GM21423 (cell line): ENCODE results near the gene RIMS4.
"Not testable (repeated sequence)": the region's sequence is repeated elsewhere in the genome, so short reads cannot be mapped to it uniquely, and the experiment has no call there.

ENCODE experiments used
- ATAC-seq: cut with Tn5 transposase; IDR thresholded peaks from one replicate; pipeline ENCODE4 v1.9.1; 2021; ENCODE audit warnings: mild to moderate bottlenecking, moderate library complexity; ENCODE audit not compliant: unreplicated experiment

The RIMS4 gene

GRCh38 chr20:44830995-44831394 lies 20.6 kb upstream of the RIMS4 start:
- ATAC-seq: no peak

GRCh38 chr20:44830523-44830922 lies 20.2 kb upstream of the RIMS4 start:
- no peak for ATAC-seq

GRCh38 chr20:44829688-44830087 lies 19.3 kb upstream of the RIMS4 start:
- ATAC-seq: no peak

GRCh38 chr20:44828640-44829039 lies 18.3 kb upstream of the RIMS4 start:
- no peak for ATAC-seq

GRCh38 chr20:44827401-44827800 lies 17.1 kb upstream of the RIMS4 start:
- no peak for ATAC-seq

GRCh38 chr20:44821576-44821975 lies 11.2 kb upstream of the RIMS4 start:
- ATAC-seq: not testable (repeated sequence)

GRCh38 chr20:44819936-44820335 lies 9.6 kb upstream of the RIMS4 start:
- ATAC-seq: no peak

- ATAC-seq: no peak
These were observed 7.0 kb upstream of the RIMS4 start for GRCh38 chr20:44817143-44817910.

GRCh38 chr20:44814937-44815336 lies 4.6 kb upstream of the RIMS4 start:
- ATAC-seq: no peak

GRCh38 chr20:44811150-44811685 lies 872 bp upstream of the RIMS4 start:
- ATAC-seq: no peak

- no peak for ATAC-seq
These were observed 320 bp downstream of the RIMS4 start for GRCh38 chr20:44810061-44810390.

- ATAC-seq: no peak
These were observed 826 bp downstream of the RIMS4 start for GRCh38 chr20:44809380-44810060.

- ATAC-seq: no peak
These were observed 2.7 kb downstream of the RIMS4 start for GRCh38 chr20:44807684-44808056.

- ATAC-seq: no peak
These were observed 3.2 kb downstream of the RIMS4 start for GRCh38 chr20:44807051-44807683.

- ATAC-seq: no peak
These were observed 4.2 kb downstream of the RIMS4 start for GRCh38 chr20:44805979-44806620.

- ATAC-seq: no peak
These were observed 4.9 kb downstream of the RIMS4 start for GRCh38 chr20:44805335-44805978.

GRCh38 chr20:44803383-44803941 lies 6.9 kb downstream of the RIMS4 start:
- ATAC-seq: no peak

- no peak for ATAC-seq
These were observed 7.6 kb downstream of the RIMS4 start for GRCh38 chr20:44802702-44803101.

GRCh38 chr20:44800391-44801046 lies 9.8 kb downstream of the RIMS4 start:
- no peak for ATAC-seq

GRCh38 chr20:44799691-44800090 lies 10.7 kb downstream of the RIMS4 start:
- ATAC-seq: no peak
